MG63 (cell line): Measurements from ENCODE around the gene SBK1. TPM values are rescaled to one million over a fixed set of nuclear protein-coding genes. Genes with fewer than 3 reads are reported as not detected.

Source experiments
- DNase-seq: peaks from one replicate; pipeline ENCODE4 v3.0.0-alpha.2; 2020
- H3K27me3 ChIP-seq: fragments of 250-450 bp; sonication (Bioruptor Pico); 2 replicates; pipeline ENCODE4 v1.5.1; 2020; ENCODE audit warnings: mild to moderate bottlenecking, moderate library complexity
- H3K36me3 ChIP-seq: fragments of 250-450 bp; sonication (Bioruptor Pico); 2 replicates; pipeline ENCODE4 v1.5.1; 2020; ENCODE audit warnings: mild to moderate bottlenecking, moderate library complexity
- H3K4me3 ChIP-seq: fragments of 250-450 bp; sonication (Bioruptor Pico); 2 replicates; pipeline ENCODE4 v1.5.1; 2020; ENCODE audit warnings: mild to moderate bottlenecking, moderate library complexity
- H3K9me3 ChIP-seq: fragments of 250-450 bp; sonication (Bioruptor Pico); 2 replicates; pipeline ENCODE4 v1.5.1; 2020; ENCODE audit warnings: mild to moderate bottlenecking, moderate library complexity
- total RNA-seq: library from RNA; depleted of rRNA; stranded (reverse); fragments of >200 nt; shearing (Covaris generic); gene quantifications from 2 replicates; pipeline ENCODE4 v1.2.3, GENCODE V29; 2014; ENCODE audit warnings: low replicate concordance

The SBK1 gene
- total RNA-seq, 1 experiment from 2014 or later = not detected

DNA sequence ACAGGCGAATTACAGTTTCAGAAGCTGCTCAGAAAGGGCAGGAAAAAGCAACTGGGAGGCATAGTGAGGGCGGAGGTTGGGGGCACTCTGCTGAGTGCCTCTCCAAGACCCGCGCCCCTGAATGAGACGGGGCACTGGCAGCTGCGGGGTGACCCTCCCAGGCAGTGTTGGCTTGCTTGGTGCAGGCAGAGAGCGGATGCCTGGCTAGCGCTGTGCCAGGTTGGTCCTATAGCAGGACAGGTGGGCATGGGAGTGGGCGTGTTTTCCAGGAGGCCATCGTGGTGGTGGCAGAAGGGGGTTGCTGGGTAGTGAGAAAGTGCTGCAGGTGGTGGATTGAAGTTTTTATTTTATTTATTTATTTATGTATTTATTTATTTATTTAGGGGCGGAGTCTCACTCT is 16.0 kb upstream of the SBK1 start:
- H3K9me3 ChIP-seq = no peaks in the 10 kb centered on the region
- H3K4me3 ChIP-seq = no peak overlapping the region
- H3K27me3 ChIP-seq = peaks cover 34% of the 10 kb centered on the region
- H3K36me3 ChIP-seq = no peaks in the 10 kb centered on the region
- no peak for DNase-seq

- Histone ChIP-seq H3K36me3 (no peaks in the 10 kb centered on the region), H3K27me3 (peaks cover 37% of the 10 kb centered on the region), H3K4me3 (peak overlapping the region; percentile 42), H3K9me3 (no peaks in the 10 kb centered on the region)
- DNase-seq = peak; percentile 71
Observed at GRCh38 chr16:28277537-28278388, 14.6 kb upstream of the SBK1 start.

DNA sequence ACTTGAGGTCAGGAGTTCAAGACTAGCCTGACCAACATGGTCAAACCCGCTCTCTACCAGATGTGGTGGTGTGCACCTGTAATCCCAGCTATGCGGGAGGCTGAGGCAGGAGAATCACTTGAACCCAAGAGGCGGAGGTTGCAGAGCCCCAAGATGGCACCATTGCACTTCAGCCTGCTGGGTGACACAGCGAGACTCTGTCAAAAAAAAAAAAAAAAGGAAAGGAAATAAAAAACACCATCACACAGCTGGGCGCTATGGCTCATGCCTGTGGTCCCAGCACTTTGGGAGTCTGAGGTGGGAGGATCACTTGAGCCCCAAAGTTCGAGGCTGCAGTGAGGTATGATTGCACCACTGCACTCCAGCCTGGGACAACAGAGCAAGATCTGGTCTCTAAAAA is 13.3 kb upstream of the SBK1 start:
- Histone ChIP-seq H3K27me3 (peaks cover 35% of the 10 kb centered on the region), H3K36me3 (no peaks in the 10 kb centered on the region), H3K4me3 (no peak overlapping the region), H3K9me3 (no peaks in the 10 kb centered on the region)
- no peak for DNase-seq

DNA sequence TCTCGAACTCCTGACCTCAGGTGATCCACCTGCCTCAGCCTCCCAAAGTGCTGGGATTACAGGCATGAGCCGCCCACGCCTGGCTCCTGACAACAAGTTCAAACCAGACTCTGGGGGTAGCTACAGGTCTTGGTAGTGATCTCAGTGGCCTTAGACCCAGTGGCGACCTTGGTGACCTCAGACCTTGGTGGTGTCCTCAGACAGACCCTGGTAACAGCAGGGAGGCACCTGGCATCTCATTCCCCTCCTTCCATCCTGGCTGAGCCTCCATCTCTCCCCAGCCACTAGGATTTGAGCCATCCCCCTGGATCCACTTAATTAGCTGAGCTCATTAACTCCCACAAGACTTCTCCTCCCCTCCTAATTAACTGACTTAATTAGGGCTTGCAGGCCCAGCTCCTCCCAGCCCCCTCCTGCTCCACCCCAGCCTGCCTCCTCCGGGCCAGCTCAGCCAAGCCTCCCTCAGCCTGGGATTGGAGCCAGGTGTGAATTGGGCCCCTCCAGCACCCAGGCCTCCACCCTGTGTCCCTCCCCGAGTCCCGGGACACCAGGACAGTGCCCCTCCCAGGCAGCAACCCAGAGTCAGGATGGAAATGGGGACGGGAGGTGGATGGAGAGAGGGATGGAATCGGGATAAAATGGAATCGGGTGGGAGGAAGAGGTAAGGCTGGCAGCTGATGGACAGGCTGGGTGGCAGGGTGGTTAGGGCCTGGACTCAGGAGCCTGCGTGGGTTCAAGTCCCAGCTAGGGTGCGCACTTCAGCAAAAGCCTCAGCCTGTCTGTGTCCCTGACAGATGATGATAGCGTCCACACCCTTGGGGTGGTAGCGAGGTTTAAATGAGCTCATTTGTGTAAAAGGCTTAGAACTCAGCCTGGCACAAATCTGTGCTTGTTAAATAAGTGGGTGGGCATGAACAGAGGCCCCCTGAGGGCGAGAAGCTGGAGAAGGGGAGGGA is 11.2 kb upstream of the SBK1 start:
- H3K27me3 ChIP-seq = peaks cover 25% of the 10 kb centered on the region
- no peak overlapping the region for H3K4me3 ChIP-seq
- H3K9me3 ChIP-seq = no peaks in the 10 kb centered on the region
- no peak for DNase-seq
- no peaks in the 10 kb centered on the region for H3K36me3 ChIP-seq

DNA sequence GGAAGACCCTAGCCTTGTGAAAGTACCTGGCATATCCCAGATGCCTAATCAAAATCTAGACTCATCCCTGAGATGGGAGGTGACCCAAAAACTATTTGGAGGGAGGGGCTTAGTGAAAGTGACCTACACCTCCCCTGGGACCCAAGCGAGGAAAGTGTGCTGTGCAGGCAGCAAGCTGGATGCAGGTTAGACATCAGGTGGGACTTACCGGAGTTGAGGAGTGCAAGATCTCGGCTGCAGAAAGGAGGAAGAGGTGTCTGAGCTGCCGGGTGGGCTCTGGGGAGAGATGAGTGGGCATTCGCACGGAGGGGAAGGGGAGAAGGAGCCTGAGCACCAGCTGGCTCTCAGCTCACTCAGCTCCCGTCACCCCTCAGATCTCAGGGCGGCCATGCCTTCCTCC is 10.3 kb upstream of the SBK1 start:
- no peak overlapping the region for H3K4me3 ChIP-seq
- H3K36me3 ChIP-seq = no peaks in the 10 kb centered on the region
- H3K27me3 ChIP-seq = peaks cover 17% of the 10 kb centered on the region
- DNase-seq = no peak
- no peaks in the 10 kb centered on the region for H3K9me3 ChIP-seq

- H3K9me3 ChIP-seq = no peaks in the 10 kb centered on the region
- DNase-seq = no peak
Observed at GRCh38 chr16:28283173-28283572, 9.2 kb upstream of the SBK1 start.

DNA sequence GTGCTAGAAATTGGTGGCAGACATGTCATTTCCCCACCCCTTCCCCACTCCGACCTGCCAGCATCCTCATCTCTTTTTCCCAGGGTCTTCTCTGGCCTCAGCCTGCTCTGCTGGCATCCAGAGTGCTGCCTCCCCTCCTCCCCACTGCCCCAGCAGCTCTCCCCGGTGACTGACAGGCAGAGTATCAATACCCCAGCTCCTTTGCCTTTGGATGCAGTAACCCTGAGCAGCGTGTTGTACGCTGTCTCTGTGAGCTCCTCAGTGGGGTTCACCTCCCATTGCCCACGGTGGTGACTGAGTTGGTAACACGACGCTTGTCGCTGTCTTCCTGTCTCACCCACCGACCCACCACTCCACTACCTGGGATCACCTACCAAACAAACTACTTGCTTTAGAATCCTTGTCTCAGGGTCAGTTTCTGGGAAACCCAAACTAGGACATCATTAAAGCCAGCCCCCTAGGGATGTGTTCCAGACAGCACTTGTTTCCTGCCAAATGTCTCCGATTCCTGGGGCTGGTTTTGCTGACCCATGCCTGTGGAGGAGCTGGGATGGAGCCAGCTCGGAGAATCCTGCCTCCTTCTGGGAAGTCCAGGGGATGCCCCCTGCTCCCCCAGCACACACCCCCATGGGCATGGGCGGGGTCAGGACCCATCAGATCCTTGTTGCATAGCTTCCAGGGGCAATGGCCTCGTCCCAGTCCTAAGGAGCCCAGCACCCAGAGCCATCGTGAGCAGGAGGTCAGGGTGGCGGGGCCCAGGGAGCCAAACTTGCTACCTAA is 8.3 kb upstream of the SBK1 start:
- DNase-seq = no peak
- Histone ChIP-seq H3K9me3 (no peaks in the 10 kb centered on the region), H3K27me3 (peaks cover 23% of the 10 kb centered on the region), H3K36me3 (no peaks in the 10 kb centered on the region), H3K4me3 (no peak overlapping the region)

More at GRCh38 chr16:28283173-28283572, 9.2 kb upstream of the SBK1 start:
- H3K27me3 ChIP-seq = peaks cover 16% of the 10 kb centered on the region
- no peaks in the 10 kb centered on the region for H3K36me3 ChIP-seq
- H3K4me3 ChIP-seq = no peak overlapping the region

DNA sequence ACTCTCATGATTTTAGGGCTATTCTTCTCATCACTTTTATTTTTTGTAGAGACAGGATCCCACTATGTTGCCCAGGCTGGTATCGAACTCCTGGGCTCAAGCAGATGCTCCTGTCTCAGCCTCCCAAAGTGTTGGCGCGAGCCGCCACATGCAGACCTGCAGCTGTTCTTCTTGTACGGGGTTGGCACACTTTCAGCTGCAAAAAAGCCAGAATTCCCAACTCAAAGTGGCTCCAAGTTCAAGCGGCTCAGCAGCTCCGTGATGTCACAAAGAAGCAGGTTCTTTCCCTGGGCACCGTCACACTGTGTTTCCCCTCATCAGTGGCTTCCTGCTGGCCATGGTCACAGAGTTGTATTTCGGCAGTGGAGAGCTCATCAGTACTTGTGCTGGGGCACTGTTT is 6.7 kb upstream of the SBK1 start:
- Histone ChIP-seq H3K9me3 (no peaks in the 10 kb centered on the region), H3K4me3 (no peak overlapping the region), H3K27me3 (peaks cover 33% of the 10 kb centered on the region), H3K36me3 (no peaks in the 10 kb centered on the region)
- no peak for DNase-seq

GRCh38 chr16:28288114-28288513 is 4.2 kb upstream of the SBK1 start:
- no peaks in the 10 kb centered on the region for H3K9me3 ChIP-seq
- H3K4me3 ChIP-seq = no peak overlapping the region
- no peak for DNase-seq
- no peaks in the 10 kb centered on the region for H3K36me3 ChIP-seq
- H3K27me3 ChIP-seq = peaks cover 36% of the 10 kb centered on the region

DNA sequence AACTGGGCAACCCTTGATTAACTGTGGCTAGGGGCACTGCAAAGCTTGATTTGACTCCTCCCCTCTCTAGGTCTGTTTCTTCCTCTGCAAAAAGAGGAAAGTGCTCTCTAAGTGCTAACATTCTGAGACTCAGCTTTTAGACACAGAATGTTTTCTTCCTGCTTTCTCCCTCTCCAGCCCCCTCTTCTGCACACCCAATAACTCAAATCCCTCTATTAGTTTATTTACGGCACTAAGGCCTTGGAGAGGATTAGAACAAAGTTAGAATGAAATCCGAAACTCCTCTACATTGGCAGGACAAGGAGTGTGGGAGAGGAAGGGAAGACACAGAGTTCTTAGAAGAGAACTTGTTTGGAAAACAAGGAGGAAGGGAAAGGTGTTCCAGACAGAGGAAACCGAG is 3.3 kb upstream of the SBK1 start:
- no peaks in the 10 kb centered on the region for H3K9me3 ChIP-seq
- H3K27me3 ChIP-seq = peaks cover 42% of the 10 kb centered on the region
- H3K36me3 ChIP-seq = no peaks in the 10 kb centered on the region
- no peak for DNase-seq
- no peak overlapping the region for H3K4me3 ChIP-seq

GRCh38 chr16:28289939-28290858 is 2.1 kb upstream of the SBK1 start:
- H3K9me3 ChIP-seq = no peaks in the 10 kb centered on the region
- H3K36me3 ChIP-seq = no peaks in the 10 kb centered on the region
- H3K27me3 ChIP-seq = peaks cover 46% of the 10 kb centered on the region
- DNase-seq = no peak
- no peak overlapping the region for H3K4me3 ChIP-seq

DNA sequence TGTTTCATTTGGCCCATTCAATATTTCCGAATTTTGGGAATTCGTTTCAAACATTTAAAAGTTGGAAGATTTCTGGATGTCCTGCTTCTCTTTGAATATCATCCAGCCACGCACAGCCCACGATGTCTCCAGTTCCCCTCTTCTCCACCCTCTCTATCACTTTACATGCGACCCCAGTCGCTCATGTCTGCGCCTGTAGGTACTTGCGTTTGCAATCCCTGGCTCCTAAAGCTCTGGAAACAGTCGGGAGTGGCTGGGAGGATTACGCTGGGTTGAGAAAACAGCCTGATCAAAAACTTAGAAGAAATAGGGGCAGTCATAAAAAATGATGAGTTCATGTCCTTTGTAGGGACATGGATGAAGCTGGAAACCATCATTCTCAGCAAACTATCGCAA is 1.5 kb upstream of the SBK1 start:
- peaks cover 47% of the 10 kb centered on the region for H3K27me3 ChIP-seq
- no peak overlapping the region for H3K4me3 ChIP-seq
- DNase-seq = no peak
- H3K9me3 ChIP-seq = no peaks in the 10 kb centered on the region
- H3K36me3 ChIP-seq = no peaks in the 10 kb centered on the region

GRCh38 chr16:28292731-28293600 is 641 bp downstream of the SBK1 start:
- Histone ChIP-seq H3K9me3 (no peaks in the 10 kb centered on the region), H3K4me3 (peak overlapping the region; percentile 28), H3K27me3 (peaks cover 44% of the 10 kb centered on the region), H3K36me3 (no peaks in the 10 kb centered on the region)
- no peak for DNase-seq

- DNase-seq = no peak
- Histone ChIP-seq H3K9me3 (no peaks in the 10 kb centered on the region), H3K4me3 (no peak overlapping the region), H3K36me3 (no peaks in the 10 kb centered on the region), H3K27me3 (peaks cover 42% of the 10 kb centered on the region)
Observed at GRCh38 chr16:28293601-28293960, 1.3 kb downstream of the SBK1 start.

DNA sequence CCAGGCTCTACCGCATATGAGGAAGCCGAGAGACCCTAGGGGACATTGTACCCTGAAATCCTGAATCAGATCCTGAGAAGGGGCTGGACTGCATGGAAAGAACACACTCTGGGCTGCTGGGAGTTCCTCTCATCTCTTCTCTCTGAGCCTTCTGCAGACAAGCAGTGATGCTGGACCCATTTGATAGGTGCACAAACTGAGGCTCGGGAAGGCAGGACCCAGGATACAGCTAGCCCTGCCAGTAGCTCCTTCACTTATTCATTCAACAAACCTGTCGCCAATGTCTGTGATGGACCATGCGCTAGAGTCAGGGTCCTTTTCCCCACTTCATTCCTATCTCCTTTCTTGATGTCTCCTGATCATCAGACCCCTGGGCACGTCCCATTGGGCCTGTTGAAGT is 1.9 kb downstream of the SBK1 start:
- no peak overlapping the region for H3K4me3 ChIP-seq
- no peaks in the 10 kb centered on the region for H3K36me3 ChIP-seq
- peaks cover 36% of the 10 kb centered on the region for H3K27me3 ChIP-seq
- no peaks in the 10 kb centered on the region for H3K9me3 ChIP-seq
- no peak for DNase-seq
